Stimulated activated naive CD8-positive, alpha-beta T cell treated with anti-CD3 and anti-CD28 coated beads, Interleukin-15, amount 100 ng/mL, for 72 hours (primary cell): Measurements from ENCODE around the gene MOGAT3.

ENCODE experiments used
- ATAC-seq: fragments of 150-1000 bp; cut with Tn5 transposase; 2 replicates; pipeline ENCODE4 v1.10.0; 2021; ENCODE audit warnings: mild to moderate bottlenecking, moderate library complexity
- DNase-seq, 2 donors: peaks; one replicate each; pipeline ENCODE4 v3.0.0; 2021 to 2022
- H3K27ac Mint-ChIP-seq, 2 donors: one replicate each; pipeline ENCODE4 v1.8.0; 2022; ENCODE audit warnings: mild to moderate bottlenecking in 2 of 2, mixed read lengths in 2 of 2, moderate library complexity in 2 of 2
- H3K27me3 Mint-ChIP-seq: one replicate; pipeline ENCODE4 v1.8.0; 2022; ENCODE audit warnings: mixed read lengths
- H3K4me1 Mint-ChIP-seq: one replicate; pipeline ENCODE4 v1.8.0; 2022; ENCODE audit warnings: mild to moderate bottlenecking, mixed read lengths
- H3K4me3 Mint-ChIP-seq, 2 donors: one replicate each; pipeline ENCODE4 v1.8.0; 2022; ENCODE audit warnings: mild to moderate bottlenecking in 2 of 2, mixed read lengths in 2 of 2, moderate library complexity in 1 of 2
- H3K9me3 Mint-ChIP-seq, 2 donors: one replicate each; pipeline ENCODE4 v1.8.0; 2022; ENCODE audit warnings: mixed read lengths in 2 of 2

MOGAT3 gene

GRCh38 chr7:101151908-101152651 lies 48.8 kb downstream of the MOGAT3 start:
- Mint-ChIP-seq H3K4me1 (peaks cover 19% of the 10 kb centered on the region), H3K4me3 (no peak overlapping the region), H3K27ac (no peak overlapping the region), H3K9me3 (peaks cover 0 to 5% of the 10 kb centered on the region in 2 donors), H3K27me3 (peaks cover 31% of the 10 kb centered on the region)
- DNase-seq = no peak
- no peak for ATAC-seq
